HG03159 (cell line): ENCODE results near the gene ITPRID1.
"Not testable (repeated sequence)": the region's sequence is repeated elsewhere in the genome, so short reads cannot be mapped to it uniquely, and the experiment has no call there.

Experiments used
- ATAC-seq: cut with Tn5 transposase; IDR thresholded peaks from one replicate; pipeline ENCODE4 v1.9.1; 2021; ENCODE audit warnings: mild to moderate bottlenecking, moderate library complexity; ENCODE audit not compliant: unreplicated experiment

ITPRID1 gene

DNA sequence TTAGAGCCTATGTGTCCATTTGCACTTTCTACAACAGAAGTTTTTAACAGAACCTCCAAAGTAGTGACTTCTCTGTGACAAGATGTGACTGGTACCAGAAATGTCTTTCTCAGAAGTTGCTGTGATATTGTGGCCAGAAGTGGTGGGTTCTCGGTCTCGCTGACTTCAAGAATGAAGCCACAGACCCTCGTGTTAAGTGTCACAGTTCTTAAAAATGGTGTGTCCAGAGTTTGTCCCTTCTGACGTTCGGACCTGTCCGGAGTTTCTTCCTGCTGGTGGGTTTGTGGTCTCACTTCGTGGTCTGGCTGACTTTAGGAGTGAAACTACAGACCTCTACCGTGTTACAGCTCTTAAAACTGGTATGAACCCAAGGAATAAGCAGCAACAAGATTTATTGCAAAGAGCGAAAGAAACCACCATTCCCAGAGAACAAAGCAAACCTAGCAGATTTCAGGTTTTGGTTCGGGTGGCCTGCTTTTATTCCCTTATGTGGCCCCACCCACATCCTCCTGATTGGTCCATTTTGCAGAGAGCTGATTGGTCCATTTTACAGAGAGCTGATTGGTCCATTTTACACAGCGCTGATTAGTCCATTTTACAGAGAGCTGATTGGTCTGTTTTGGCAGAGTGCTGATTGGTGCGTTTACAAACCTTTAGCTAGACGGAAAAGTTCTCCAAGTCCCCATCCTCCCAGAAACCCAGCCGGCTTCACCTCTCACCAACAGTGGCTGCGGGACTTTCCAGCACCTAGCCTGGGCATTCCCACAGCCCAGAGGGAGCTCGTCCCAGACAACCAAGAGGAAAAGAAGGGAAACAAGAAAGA lies 3.0 kb downstream of the ITPRID1 start:
- no peak for ATAC-seq

DNA sequence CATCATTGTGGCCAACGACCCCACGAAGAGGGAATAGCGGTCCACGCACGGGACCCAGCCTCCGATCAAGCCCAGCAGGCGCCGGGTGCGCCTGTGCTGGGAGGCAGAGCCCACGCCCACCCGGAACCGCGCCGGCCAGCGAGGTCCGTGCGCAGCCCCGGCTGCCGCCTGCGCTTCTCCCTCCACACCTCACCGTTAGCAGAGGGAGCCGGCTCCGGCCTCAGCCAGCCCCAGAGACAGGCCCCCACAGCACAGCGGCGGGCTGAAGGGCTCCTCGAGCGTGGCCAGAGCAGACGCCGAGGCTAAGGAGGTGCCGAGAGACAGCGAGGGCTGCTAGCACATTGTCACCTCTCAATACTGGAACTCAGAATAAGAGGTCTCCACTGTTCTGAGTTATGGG lies 3.6 kb downstream of the ITPRID1 start:
- ATAC-seq, result no peak

DNA sequence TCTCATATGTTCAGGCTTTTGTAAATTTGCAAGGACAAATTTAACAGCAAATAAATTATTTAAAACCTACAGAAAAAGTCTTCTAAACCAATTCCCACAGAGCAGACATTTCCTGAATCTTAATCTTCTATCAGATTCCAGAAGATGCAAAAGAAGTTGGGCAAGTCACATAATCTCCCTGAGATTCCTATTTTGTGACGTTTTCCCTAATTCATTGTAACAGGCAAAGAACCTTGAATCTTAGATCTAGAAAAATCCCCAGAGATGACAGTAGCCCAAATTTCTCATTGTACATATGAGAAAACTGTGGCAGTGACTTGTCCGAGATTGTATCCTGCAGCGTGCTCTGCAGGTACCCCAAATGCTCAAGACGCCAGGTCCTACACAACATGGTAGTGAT lies 4.9 kb downstream of the ITPRID1 start:
- no peak for ATAC-seq

DNA sequence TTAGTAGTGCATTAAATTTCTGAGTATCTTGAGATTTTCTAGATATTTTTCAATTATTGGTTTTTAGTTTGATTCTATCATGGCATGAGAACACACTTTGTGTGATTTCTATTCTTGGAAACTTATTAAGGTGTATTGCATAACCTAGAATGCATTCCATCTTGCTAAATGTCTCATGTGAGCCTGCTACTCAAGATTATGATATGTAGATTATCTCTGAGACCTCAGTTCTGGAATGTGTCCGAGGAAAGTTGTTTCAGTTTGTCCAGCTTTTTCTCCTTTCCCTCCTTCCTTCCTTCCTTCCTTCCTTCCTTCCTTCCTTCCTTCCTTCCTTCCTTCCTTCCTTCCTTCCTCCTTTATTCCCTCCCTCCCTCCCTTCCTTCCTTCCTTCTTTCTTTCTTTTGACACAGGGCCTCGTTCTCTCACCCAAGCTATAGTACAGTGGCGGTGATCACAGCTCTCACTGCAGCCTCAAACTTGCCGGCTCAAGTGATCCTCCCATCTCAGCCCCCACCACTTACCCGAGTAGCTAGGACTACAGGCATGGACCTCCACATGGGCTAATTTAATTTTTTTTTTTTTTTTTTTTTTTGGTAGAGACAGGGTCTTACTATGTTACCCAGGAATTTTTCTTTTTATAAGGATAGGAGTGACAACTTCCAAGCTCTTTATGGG lies 7.6 kb downstream of the ITPRID1 start:
- ATAC-seq, result no peak

DNA sequence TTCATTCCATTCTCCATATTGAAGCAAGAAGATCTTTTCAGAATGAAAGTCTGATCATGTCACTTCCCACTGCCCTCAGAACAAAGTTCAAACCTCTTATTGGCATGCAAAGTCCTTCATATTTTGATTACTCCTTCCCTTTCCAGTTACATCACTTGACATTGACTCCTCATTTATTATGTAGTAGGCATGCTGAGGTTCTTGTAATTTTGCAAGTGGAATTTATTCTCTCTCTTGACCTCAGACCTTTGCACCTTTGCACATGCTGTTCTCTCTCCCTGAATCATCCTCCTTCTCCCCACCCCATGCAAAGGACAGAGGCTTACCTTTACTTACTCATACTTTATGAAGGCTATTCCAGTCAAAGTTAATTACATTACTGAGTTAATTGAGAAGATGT lies 13.0 kb downstream of the ITPRID1 start:
- ATAC-seq, result no peak

DNA sequence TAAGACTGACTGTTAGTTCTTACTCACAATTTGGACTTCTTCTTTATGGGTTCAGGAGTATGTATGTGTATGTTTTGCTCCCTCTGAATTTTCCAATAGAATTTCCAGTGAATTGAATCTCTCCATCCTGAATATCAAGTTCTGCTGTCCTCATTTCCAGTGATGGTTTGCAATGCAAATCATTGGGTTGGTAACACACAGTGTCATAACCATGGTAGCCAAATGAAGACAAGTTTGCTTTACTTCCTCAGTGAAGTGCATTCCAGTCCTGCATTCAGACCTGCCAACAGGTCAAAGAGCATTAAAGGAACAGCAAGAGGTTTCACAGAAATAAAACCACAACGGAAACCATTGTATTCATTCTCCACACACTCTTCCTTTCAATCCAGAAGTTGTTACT lies 15.2 kb downstream of the ITPRID1 start:
- no peak for ATAC-seq

DNA sequence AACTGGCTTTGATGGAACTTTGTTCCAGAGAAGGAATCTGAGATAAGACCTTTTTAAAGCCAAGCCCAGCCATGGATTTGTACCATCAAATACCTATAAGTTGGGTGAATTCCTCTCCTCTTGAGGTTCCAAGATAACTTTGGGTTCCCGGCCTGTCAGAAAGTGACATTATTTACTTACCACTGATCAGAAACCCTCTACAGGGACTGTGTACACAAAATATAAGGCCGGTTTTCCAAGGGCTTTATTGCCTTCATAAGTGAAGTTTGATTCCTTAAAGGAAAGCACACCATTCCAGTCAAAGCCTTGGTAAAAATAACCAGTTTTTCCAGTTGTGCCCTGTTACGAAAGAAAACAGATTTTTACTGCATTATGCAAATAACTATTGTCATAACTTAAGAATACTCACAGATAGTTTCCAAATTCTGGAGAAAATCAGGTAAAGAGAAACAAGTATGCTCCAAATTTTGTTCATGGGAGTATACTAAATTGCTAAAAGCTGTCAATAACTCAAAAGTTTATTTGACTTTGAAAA lies 26.8 kb downstream of the ITPRID1 start:
- ATAC-seq, result not testable (repeated sequence)

DNA sequence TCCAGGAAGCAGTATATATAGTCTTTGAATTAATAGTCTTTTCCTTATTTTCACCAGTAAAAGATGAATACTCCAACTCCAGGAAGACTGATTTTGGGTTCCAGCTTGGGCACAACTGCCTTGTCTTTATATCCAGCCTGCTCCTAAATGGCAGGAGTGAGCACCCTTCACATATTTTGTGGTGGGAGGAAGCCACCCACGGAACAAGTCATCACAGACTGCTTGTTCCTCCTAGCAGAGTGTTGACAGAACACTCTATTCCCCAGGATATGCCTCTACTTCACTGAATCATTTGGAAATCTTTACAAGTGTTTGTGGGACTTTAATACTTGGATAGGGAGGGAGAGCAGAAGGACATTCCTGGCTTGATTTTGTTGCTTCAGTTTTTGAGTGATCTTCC lies 31.7 kb downstream of the ITPRID1 start:
- ATAC-seq, result no peak

DNA sequence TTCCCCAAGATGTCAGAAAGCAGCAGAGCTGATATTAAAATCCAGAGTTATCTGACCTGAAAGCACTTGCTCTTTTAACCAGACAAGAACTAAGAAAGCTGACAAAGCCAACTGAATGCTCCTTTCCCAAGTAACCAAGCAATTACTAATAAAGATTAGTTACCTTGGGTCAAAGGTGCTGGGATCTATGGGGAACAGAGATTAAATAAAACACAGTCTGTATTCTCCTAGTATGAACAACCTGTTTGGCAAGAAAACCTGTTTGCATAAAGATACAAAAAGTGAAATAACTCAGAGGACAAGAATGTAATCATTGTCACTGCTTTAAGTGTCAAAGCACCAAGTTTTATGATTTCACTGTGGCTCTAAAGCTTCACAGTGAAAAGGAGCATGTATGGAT lies 35.7 kb downstream of the ITPRID1 start:
- ATAC-seq, result no peak

DNA sequence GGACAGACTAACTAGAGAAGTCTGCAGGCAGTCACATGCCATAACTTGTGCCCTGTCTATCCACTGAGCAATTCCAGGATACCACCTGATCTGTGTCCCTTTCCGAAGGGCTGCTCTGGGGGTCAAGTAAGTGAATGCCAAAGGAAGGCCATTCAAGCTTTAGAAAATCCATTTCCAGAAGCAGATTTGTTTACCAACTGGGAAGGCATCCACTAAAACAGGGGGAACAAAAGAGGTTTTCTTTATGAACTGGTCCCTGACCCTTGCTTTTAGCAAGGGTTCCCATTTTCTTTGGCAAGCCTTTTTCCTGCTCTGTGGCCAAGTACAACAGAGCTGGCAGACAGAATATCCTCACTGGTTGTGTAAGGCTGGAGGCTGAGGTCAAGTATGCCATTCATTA lies 36.5 kb downstream of the ITPRID1 start:
- no peak for ATAC-seq

DNA sequence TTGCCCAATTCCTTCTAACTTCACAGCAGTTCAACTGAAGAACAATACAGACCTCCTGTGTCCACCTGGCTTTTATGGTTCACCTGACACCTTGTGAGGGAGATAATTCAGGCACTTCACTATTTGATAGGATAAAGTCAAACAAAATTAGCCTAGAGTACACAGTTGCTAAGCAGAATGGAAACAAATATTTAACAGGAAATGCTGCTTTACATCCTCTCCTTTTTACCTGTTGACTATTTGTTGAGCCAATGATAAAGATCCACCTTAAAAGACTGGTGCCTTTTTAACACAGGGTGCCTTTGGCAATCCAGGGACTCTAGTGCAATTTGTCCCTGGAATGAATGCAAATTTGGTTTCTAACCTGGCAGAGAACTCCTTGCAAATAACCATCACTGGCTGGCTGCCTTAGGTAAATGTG lies 39.8 kb downstream of the ITPRID1 start:
- ATAC-seq, result no peak

DNA sequence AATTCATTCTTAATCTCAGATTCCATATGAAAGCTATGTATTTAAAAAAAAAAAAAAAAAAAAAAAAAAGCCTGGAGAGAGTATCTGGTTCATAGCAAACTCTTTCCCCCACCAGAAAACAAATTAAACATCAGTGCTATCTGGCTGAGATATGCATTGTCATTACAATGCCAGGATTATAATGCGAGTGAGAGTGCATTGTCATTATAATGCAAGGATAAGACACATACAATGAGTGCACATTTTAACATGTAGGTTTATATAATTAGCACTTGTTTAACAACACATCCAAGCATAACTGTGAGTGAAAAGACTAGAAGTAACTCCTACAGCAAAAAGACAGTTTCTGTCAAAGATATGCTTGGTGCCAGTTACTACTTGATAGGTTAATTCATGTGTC lies 48.1 kb downstream of the ITPRID1 start:
- ATAC-seq, result no peak

DNA sequence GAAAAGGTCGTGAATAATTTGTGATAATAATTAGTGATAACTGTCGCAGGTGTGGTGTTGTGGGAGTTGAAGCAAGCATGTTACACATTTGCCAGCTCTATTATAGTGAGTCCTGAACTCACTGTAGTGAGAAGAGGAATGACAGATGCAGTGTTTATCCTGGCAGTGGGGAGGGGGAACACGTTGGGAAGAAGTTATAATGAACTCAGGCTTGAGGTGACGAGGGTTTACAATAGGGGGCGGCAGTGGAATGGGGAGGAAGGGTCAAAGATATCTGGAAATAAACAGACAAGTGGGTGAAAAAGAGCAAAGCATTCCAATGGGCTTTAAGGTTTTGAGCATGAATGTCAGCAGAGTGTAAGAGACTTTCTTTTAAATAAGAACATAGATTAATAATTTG lies 49.6 kb downstream of the ITPRID1 start:
- no peak for ATAC-seq

DNA sequence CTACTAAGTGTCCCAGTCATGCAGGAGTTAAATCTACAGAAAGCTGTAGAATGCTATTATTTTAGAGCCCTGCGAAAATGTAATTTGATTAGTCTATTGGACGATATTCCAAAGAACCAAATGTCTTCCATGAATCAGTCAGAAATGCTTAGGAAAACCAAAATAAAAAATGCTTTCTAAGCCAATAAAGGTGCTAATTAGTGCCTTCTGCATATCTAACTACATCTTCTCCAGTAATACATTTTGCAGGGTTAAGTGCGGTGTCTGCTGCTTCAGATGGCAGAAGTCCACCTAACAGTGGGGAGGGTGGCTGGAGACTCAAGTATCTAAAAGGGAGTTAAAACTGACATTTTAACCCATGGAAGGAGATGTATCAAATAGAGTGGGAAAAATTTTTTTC lies 50.1 kb downstream of the ITPRID1 start:
- no peak for ATAC-seq

DNA sequence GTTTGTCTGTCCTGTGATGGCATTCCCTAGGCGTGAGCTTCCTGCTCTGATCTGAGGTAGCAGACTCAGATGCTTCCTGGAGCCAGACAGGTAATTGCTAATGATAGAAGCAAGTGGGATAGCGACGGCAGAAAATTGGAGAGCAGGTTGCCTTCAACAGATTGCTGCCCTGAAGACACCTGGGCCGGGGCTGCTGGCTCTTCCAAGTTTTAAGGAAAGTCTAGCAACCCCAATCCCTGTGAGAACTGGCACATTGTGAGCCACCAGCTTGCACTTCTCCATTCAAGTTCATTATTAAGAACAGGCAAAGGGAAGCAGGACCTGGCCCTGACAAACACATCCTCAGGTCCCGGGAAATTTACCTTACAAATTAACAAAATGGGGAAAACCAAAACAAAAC lies 50.8 kb downstream of the ITPRID1 start:
- no peak for ATAC-seq

DNA sequence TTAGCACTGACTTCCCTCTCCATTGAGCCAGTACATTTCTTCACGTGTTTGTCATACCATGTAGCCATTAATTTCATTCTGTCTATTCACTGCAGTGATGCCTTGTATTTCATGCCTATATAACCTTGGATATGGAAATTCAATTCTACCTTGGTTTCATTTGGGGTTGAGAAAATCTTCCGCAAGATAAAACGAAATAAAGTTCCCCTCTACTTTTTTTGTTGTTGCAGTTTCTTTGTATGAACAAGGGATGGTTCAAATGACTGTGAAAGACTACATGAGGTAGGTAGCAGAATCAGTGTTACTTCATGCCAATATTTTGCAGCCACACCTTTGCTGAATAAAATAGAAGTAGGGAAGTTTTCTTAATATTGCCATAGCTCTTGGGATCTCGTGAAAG lies 55.6 kb downstream of the ITPRID1 start:
- no peak for ATAC-seq

DNA sequence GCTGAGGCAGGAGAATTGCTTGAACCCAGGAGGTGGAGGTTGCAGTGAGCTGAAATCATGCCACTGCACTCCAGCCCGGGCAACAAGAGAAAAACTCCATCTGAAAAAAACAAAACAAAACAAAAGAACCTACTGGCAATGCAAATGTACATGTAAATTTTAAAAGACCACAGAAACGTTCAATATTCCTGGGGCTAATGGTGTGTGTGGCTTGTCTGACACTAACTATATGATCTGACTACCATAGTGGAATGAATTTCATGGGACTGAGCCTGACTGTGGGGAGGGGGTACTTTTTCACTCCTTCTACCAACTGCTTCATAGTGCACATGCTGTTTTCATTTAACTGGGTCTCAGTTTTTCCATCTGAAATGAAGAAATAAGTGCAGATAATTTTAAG lies 69.6 kb downstream of the ITPRID1 start:
- no peak for ATAC-seq

DNA sequence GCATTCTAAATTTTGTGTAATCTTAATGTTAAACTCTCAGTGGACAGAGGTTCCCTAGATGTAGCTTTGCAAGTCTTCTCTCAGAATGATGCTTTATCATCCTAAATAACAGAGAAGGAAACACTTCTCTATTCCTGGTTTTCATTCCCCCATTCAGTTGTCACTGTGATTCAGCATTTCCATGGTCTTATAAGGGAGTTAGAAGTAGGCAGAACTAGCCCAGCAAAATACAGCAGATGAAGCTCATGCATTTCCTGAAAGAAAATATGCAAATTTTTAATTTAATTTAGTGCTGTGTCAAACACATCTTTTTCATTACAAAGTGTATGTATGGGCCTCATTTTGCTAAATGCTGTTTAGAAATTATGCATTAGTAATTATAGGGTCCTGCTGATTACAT lies 70.1 kb downstream of the ITPRID1 start:
- ATAC-seq, result no peak

DNA sequence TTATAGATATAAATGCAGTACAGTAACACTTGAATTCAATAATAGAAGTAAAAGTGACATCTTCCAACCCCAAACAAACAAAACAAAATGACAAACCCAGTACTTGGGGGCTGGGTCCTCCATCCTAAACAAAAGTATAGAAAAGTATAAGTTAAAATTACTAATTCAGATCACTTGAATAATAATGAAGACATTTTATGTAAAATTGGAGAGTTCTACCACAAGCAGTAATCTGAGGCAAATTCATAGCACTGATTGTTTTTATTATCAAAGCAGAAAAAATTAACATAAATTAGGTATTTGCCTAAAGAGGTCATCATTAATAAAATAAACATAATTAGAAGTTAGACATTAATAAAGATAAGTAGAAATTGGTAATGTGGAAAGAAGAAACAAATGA lies 81.5 kb downstream of the ITPRID1 start:
- ATAC-seq, result no peak

DNA sequence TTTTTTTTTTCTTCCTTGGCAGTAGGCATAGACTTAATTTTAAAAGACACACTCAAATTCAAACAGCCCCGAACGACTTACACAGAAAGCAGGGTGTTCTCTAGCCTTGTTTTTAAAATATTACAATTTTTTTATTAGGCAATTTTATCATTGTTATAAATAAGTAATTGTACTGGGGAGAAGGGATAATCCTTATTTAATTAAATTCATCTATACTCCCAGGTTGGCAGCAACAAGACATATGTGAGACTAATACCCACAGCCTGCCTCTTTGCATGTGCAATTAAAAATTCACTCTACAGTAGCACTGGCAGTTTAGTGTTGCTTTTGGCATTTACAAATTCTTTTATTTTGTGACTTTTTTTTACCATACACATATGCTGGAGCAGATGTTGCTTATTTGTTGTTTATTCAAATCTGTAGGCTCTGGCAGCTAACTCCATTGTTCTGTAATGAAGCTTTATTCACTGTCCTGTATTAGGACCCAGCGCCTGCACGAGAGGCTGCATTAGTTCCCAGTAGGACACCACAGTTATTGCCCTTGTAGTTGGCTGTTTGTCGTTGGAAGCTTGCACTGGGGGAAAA lies 88.2 kb downstream of the ITPRID1 start:
- no peak for ATAC-seq

DNA sequence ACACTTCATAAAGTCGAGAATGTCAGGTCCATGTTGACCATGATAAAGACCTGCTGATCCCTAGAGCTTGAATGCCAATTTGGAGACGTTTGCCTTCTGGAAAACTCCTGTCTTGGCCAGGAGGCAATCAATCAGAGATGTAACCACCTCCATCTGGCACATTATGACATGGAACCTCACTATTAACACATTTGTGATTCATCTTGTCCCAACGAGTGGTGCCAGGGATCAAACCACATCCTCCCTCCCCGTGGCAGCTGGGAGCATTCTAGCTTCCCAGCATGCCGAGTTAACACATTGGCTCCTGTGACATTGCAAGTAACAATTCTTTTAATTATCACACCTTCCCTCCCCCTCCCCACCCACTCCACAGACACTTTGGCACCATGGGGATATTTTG lies 89.2 kb downstream of the ITPRID1 start:
- ATAC-seq, result no peak

DNA sequence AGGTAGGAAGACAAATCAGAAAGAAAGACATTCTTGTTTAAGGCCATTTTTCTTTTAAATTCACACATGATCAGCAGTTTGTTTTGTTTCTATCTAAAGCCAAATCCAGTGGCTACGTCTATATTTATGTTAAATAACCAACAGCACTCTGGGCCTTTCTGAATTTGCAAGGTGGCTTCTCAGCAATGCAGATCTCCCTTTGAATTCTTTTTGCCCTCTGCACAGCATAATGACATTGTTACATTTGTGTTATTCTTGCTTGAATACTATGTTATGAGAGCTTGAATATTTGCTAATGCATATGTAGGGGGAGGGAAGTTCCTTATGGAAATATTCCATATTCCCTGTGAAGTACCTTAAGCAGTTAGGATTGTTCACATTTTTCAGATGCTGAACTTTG lies 99.7 kb downstream of the ITPRID1 start:
- no peak for ATAC-seq
